ENCODE measurements around the gene DNASE1L3. TPM values are rescaled to one million over a fixed set of nuclear protein-coding genes. Genes with fewer than 3 reads are reported as not detected.

DNASE1L3 gene
- total and polyA plus RNA-seq, 2 of the 8 experiments (the other 6 are each of a cell fraction or from before 2014, with no cell fraction given) = not detected

DNA sequence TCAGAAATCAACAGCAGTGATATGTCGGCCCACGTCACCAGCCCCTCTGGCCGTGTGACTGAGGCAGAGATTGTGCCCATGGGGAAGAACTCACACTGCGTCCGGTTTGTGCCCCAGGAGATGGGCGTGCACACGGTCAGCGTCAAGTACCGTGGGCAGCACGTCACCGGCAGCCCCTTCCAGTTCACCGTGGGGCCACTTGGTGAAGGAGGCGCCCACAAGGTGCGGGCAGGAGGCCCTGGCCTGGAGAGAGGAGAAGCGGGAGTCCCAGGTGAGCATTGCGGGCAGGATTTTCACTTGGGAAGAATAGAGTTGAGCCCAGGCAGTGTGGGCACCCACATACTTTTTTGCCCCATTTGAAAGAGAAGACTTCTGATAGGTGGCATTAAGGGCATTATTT is 57.4 kb downstream of the DNASE1L3 start:
- H3K27ac ChIP-seq (ENCODE audit: low read depth, low read length) = no peak overlapping the region
- H4K20me1 ChIP-seq (replicated peaks in 1 of 2; ENCODE audit: control insufficient read depth in 1 of 2, insufficient read depth in 2 of 2, low read length in 2 of 2) = peaks cover 0 to 2% of the 10 kb centered on the region in 2 experiments
- no peak overlapping the region for H2BK120ac ChIP-seq (replicated peaks; ENCODE audit: low read depth, low read length)
- H3K4me1 ChIP-seq (replicated peaks in 1 of 4; ENCODE audit: control insufficient read depth in 3 of 4, insufficient read depth in 4 of 4, low read length in 3 of 4) = no peaks in the 10 kb centered on the region
- H3K56ac ChIP-seq (replicated peaks; ENCODE audit: insufficient read length, low read depth, low read length) = no peak overlapping the region
- no peaks in the 10 kb centered on the region for H3K27me3 ChIP-seq (replicated peaks in 1 of 4; ENCODE audit: control insufficient read depth in 3 of 4, extremely low read depth in 1 of 4, insufficient read depth in 3 of 4, low read length in 3 of 4)
- H2AK5ac ChIP-seq (ENCODE audit: low read depth, low read length) = no peak overlapping the region
- H3K79me1 ChIP-seq (ENCODE audit: low read depth, low read length) = no peaks in the 10 kb centered on the region
- CTCF ChIA-PET (ENCODE audit: partially characterized antibody) = interaction anchor here (2.6 to 2.8 kb wide), 2 partner anchors 13 to 18 kb away, joined by 6 to 13 read pairs; no protein-coding TSS in a partner anchor
- H3K79me2 ChIP-seq (ENCODE audit: control insufficient read depth in 1 of 2, insufficient read depth in 2 of 2, low read length in 2 of 2) = no peaks in the 10 kb centered on the region
- DNase-seq (ENCODE audit: low read depth in 1 of 2, low spot score in 2 of 2) = no peak
- no peaks in the 10 kb centered on the region for H3K9me3 ChIP-seq (ENCODE audit: insufficient read depth in 2 of 2, low read depth in 1 of 2, low read length in 1 of 2)
- POLR2A ChIA-PET (ENCODE audit: partially characterized antibody) = interaction anchor here (1.2 kb wide), 1 partner anchor 153 kb away, joined by 4 read pairs; the partner anchor contains the start of genes HTD2 and RPP14
- no peak for FAIRE-seq
- no peak overlapping the region for H2BK5ac ChIP-seq (ENCODE audit: low read depth, low read length)
- no peak overlapping the region for H3K23ac ChIP-seq (ENCODE audit: insufficient read length)
- no peak overlapping the region for H4K5ac ChIP-seq (ENCODE audit: insufficient read length, low read depth, low read length)
- no peak overlapping the region for H3K9ac ChIP-seq (replicated peaks in 1 of 4; ENCODE audit: extremely low read depth in 1 of 4, low read depth in 3 of 4, low read length in 3 of 4)
- no peak for TF ChIP-seq PHF8 (conservative IDR thresholded peaks at IDR 0.05; ENCODE audit: low read depth, low read length)
- no peak overlapping the region for H2BK12ac ChIP-seq (ENCODE audit: low read depth, low read length)
- H3K14ac ChIP-seq (ENCODE audit: insufficient read length) = no peak overlapping the region
- H2BK20ac ChIP-seq (ENCODE audit: low read length) = no peak overlapping the region
- no peak overlapping the region for H3K4ac ChIP-seq (replicated peaks; ENCODE audit: insufficient read length, low read depth, low read length)
- no peak overlapping the region for H4K91ac ChIP-seq (replicated peaks; ENCODE audit: insufficient read length, low read length)
- H3K18ac ChIP-seq (ENCODE audit: extremely low read depth, low read length) = no peak overlapping the region
- H2AFZ ChIP-seq (ENCODE audit: low read length) = no peak overlapping the region
- H3K36me3 ChIP-seq (ENCODE audit: control insufficient read depth in 2 of 4, insufficient read depth in 4 of 4, low read length in 3 of 4) = peaks cover 25 to 87% (median 51%) of the 10 kb centered on the region in 4 experiments; a peak in 7 of 8 replicates
- H3K4me2 ChIP-seq (ENCODE audit: insufficient read depth in 1 of 2, low read depth in 2 of 2, low read length in 2 of 2) = no peak overlapping the region
- no peaks in the 10 kb centered on the region for H3K23me2 ChIP-seq (ENCODE audit: low read depth, low read length)
- no peak overlapping the region for H2BK15ac ChIP-seq (ENCODE audit: low read length)
- H4K8ac ChIP-seq (ENCODE audit: extremely low read depth, insufficient read depth, low read length) = no peak overlapping the region
- no peak overlapping the region for H3K4me3 ChIP-seq (ENCODE audit: extremely low read depth in 1 of 4, insufficient read depth in 2 of 4, low read depth in 3 of 4, low read length in 4 of 4)
- WGBS, 2 experiments (ENCODE audit: extremely low coverage in 1 of 2, insufficient coverage in 1 of 2, insufficient read length in 1 of 2, insufficient replicate concordance in 2 of 2, low coverage in 1 of 2, low lambda C conversion rate in 2 of 2, missing lambda C conversion rate in 1 of 2) = 97% methylated on average over 16 of the region's 16 CpGs; no CpG with 5 or more reads in 1 of the 2 experiments

All from H1 (cell line).